GM21528 (cell line): ENCODE data around the gene RAB9B.

Source experiments
- ATAC-seq: cut with Tn5 transposase; IDR thresholded peaks from one replicate; pipeline ENCODE4 v1.9.1; 2021; ENCODE audit warnings: mild to moderate bottlenecking, moderate library complexity; ENCODE audit not compliant: unreplicated experiment, low FRiP score

RAB9B gene

DNA sequence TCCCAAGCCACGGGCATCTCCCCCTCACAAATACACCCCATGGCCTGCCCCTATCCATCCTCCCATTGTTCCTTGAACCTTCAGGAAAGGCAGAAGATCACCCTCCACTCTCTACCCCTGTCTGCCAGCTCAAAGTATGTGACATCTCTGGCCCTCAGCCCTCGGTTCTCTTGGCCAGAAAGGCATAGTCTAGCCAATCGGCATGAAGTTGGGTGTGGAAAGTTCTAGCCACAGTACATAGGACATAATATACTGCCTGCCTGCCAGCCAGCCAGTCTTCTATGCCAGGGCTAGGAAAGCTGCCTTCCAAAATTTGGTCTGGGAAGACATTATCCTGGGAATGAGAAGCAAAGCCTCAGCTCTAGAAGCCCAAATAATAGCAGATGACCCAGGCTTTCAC is 58.6 kb downstream of the RAB9B start:
- no peak for ATAC-seq
